ENCODE results near the gene PFN4. TPM values are rescaled to one million over a fixed set of nuclear protein-coding genes. Genes with fewer than 3 reads are reported as not detected.

The PFN4 gene
- total and polyA plus RNA-seq, 4 experiments from 2014 or later = not detected

GRCh38 chr2:24132543-24132942 lies 9.4 kb upstream of the PFN4 start:
- Mint-ChIP-seq H3K36me3 (peaks cover 10 to 21% of the 10 kb centered on the region in 2 donors), H3K4me1 (peaks cover 0 to 1% (median 0%) of the 10 kb centered on the region in 4 donors), H3K4me3 (no peak overlapping the region), H3K27ac (no peak overlapping the region), H3K27me3 (no peaks in the 10 kb centered on the region), H3K9me3 (peaks cover 0 to 21% (median 15%) of the 10 kb centered on the region in 8 donors)
- intact Hi-C loops (cut with micrococcal nuclease) = no loop called here
- Histone ChIP-seq H3K4me3 (ENCODE audit: low read length in 2 of 2) (no peak overlapping the region), H3K36me3 (ENCODE audit: insufficient read depth, low read length) (no peaks in the 10 kb centered on the region), H3K9me3 (ENCODE audit: control insufficient read depth in 1 of 2, low read length in 2 of 2) (no peaks in the 10 kb centered on the region), H3K4me1 (ENCODE audit: insufficient read depth, low read length) (no peaks in the 10 kb centered on the region), H3K27ac (ENCODE audit: low read depth, low read length) (no peak overlapping the region), H3K27me3 (ENCODE audit: insufficient read depth, low read length) (no peaks in the 10 kb centered on the region)
- no peak for DNase-seq
- POLR2A ChIA-PET (ENCODE audit: partially characterized antibody) = no interaction called here
- CTCF ChIA-PET (ENCODE audit: partially characterized antibody) = interaction anchor here (0.6 kb wide), 1 partner anchor 83 kb away, joined by 3 read pairs; no protein-coding TSS in a partner anchor

DNA sequence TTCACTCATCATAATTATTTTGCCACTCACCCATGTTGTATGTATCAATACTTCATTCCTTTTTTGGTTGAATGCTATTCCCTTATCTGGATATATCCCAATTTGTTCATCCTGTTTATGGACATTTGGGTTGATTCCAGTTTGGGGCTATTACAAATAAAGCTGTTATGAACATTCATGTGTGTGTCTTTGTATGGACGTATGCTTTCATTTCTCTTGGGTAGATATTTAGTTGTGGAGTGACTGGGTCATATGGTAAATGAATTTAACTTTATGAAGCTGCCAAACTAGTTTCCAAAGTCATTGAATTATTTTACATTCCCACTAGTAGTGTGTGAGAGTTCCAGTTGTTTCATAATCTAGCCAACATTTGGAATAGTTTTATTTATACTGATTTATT lies 2.8 kb upstream of the PFN4 start:
- CTCF ChIA-PET (ENCODE audit: partially characterized antibody) = no interaction called here
- Histone ChIP-seq H3K27ac (ENCODE audit: low read depth, low read length) (no peak overlapping the region), H3K36me3 (ENCODE audit: insufficient read depth, low read length) (no peaks in the 10 kb centered on the region), H3K9me3 (ENCODE audit: control insufficient read depth in 1 of 2, low read length in 2 of 2) (no peaks in the 10 kb centered on the region), H3K4me3 (ENCODE audit: low read length in 2 of 2) (no peak overlapping the region), H3K27me3 (ENCODE audit: insufficient read depth, low read length) (no peaks in the 10 kb centered on the region), H3K4me1 (ENCODE audit: insufficient read depth, low read length) (peaks cover 8% of the 10 kb centered on the region)
- no peak overlapping the region for H3K27ac Mint-ChIP-seq
- peaks cover 7 to 17% (median 13%) of the 10 kb centered on the region in 4 donors for H3K4me1 Mint-ChIP-seq
- intact Hi-C loops (cut with micrococcal nuclease) = no loop called here
- POLR2A ChIA-PET (ENCODE audit: partially characterized antibody) = no interaction called here
- H3K4me3 Mint-ChIP-seq = peak overlapping the region in 2 of 8 donors; percentile 28 to 40
- H3K9me3 Mint-ChIP-seq = no peaks in the 10 kb centered on the region
- H3K36me3 Mint-ChIP-seq = peaks cover 0 to 3% of the 10 kb centered on the region in 2 donors
- no peaks in the 10 kb centered on the region for H3K27me3 Mint-ChIP-seq
- no peak for DNase-seq

DNA sequence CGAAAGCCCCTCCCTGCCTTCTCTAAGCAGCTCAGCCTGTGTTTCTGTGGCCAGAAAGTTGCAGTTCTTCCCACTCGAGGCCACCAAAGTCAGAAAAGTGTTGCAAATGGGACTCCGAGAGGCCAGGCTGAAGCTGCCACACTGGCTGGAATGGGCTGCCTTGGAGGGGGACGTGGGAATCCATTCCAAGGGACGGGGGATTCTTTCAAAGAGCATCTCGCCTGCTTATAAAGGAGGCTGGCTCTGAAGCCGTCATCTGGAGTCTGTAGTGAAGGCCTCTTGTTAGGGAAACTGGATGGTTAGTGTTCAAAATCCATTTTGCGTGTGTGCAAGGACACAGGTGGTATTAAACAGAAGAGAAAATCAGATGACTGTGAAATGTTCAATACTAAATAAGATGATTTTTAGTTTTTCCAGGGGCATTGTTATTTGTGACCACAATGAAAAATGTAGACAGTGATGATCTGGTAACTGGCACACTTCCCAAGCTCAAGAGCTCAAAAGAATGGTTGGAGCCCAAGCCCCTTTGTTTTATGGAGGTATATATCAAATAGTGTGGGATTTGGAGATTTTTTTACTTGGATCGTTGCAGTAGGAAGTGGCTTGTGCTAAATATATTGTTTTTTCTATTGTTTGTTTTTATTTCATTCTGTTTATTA lies 917 bp upstream of the PFN4 start:
- Histone ChIP-seq H3K9me3 (ENCODE audit: control insufficient read depth in 1 of 2, low read length in 2 of 2) (no peaks in the 10 kb centered on the region), H3K27ac (ENCODE audit: low read depth, low read length) (peak overlapping the region; percentile 17), H3K36me3 (ENCODE audit: insufficient read depth, low read length) (no peaks in the 10 kb centered on the region), H3K4me3 (ENCODE audit: low read length in 2 of 2) (peak overlapping the region in 1 of 2 donors; percentile 48), H3K4me1 (ENCODE audit: insufficient read depth, low read length) (peaks cover 8% of the 10 kb centered on the region), H3K27me3 (ENCODE audit: insufficient read depth, low read length) (no peaks in the 10 kb centered on the region)
- Mint-ChIP-seq H3K4me1 (peaks cover 8 to 17% (median 13%) of the 10 kb centered on the region in 4 donors), H3K27me3 (no peaks in the 10 kb centered on the region), H3K9me3 (no peaks in the 10 kb centered on the region), H3K36me3 (peaks cover 0 to 3% of the 10 kb centered on the region in 2 donors), H3K27ac (peak overlapping the region; percentile 48 to 78 (median 72)), H3K4me3 (peak overlapping the region; percentile 77 to 84 (median 79))
- intact Hi-C loops (cut with micrococcal nuclease) = no loop called here
- POLR2A ChIA-PET (ENCODE audit: partially characterized antibody) = interaction anchor here (2.9 kb wide), 1 partner anchor 47 kb away, joined by 11 read pairs; the partner anchor contains the start of gene SF3B6
- CTCF ChIA-PET (ENCODE audit: partially characterized antibody) = interaction anchor here (1.1 kb wide), 1 partner anchor 40 kb away, joined by 4 read pairs; the partner anchor contains the start of gene TP53I3
- DNase-seq = no peak

DNA sequence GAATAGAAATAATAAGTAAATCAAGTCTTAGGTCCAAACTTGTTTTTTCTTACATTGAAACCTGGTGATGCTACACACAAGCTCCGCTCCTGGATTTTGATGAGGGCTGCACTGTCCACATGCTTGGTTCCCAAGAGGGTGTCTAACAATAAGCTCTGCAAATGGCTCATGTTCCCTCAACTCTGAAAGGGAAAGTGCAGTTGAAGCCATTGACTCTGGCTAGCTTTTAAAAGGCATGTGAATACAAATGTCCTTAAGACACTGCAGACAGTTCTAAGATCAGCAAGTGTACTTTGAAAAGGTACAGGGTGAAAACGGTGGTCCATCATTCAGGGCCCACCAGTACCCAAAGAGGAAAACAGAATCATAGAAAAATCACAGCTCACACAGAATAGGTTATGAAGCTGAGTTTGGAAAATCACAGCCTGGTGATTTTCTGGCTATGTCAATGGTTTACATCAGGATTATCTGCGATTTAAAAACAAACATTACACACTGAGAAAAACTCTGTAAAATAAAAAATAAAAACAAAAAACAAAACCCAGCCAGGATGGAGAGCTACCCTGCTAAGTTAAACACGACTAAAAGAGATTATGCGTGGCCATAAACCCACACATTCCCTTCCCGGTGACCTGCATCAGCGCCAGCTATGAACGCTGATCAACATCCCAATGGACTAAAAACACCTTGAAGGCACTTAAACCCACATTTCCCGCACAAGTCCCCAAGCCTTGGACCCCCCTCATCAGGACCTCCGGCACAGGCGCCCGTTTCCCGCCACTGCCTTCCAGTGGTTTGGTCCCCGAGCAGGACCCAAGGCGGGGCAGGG lies 554 bp downstream of the PFN4 start:
- POLR2A ChIA-PET (ENCODE audit: partially characterized antibody) = interaction anchor here (2.9 kb wide), 1 partner anchor 46 kb away, joined by 11 read pairs; the partner anchor contains the start of gene SF3B6
- H3K27ac ChIP-seq (ENCODE audit: low read depth, low read length) = peak overlapping the region; percentile 14
- H3K4me3 Mint-ChIP-seq = peak overlapping the region; percentile 79 to 90 (median 88)
- DNase-seq = peak in 2 of 5 donors; percentile 8 to 12
- no peaks in the 10 kb centered on the region for H3K9me3 Mint-ChIP-seq
- H3K36me3 ChIP-seq (ENCODE audit: insufficient read depth, low read length) = no peaks in the 10 kb centered on the region
- intact Hi-C loops (cut with micrococcal nuclease) = no loop called here
- no peaks in the 10 kb centered on the region for H3K36me3 Mint-ChIP-seq
- peaks cover 8% of the 10 kb centered on the region for H3K4me1 ChIP-seq (ENCODE audit: insufficient read depth, low read length)
- peak overlapping the region in 1 of 2 donors; percentile 48 for H3K4me3 ChIP-seq (ENCODE audit: low read length in 2 of 2)
- peaks cover 8 to 17% (median 13%) of the 10 kb centered on the region in 4 donors for H3K4me1 Mint-ChIP-seq
- H3K9me3 ChIP-seq (ENCODE audit: control insufficient read depth in 1 of 2, low read length in 2 of 2) = no peaks in the 10 kb centered on the region
- H3K27ac Mint-ChIP-seq = peak overlapping the region; percentile 47 to 86 (median 57)
- H3K27me3 ChIP-seq (ENCODE audit: insufficient read depth, low read length) = no peaks in the 10 kb centered on the region
- H3K27me3 Mint-ChIP-seq = no peaks in the 10 kb centered on the region
- CTCF ChIA-PET (ENCODE audit: partially characterized antibody) = interaction anchor here (0.8 to 0.9 kb wide), 3 partner anchors 19 to 38 kb away, joined by 3 to 4 read pairs (median 3); partner anchors contain the start of gene TP53I3

DNA sequence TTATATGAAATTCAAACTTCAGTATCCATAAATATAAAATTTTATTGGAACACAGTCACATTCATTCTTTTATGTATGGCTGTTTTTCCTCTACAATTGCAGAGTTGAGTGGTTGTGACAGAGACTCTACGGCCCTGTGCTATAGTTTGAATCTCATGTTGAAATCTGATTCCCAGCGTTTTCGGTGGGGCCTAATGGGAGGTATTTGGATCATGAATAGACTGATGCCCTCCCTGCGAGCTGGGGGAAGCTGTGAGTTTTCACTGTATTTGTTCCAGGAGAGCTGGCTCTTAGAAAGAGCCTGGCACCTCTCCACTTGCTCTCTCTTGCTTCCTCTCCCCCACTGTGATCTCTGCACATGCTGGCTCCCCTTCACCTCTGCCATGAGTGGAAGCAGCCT lies 1.7 kb downstream of the PFN4 start:
- no peaks in the 10 kb centered on the region for H3K9me3 ChIP-seq (ENCODE audit: control insufficient read depth in 1 of 2, low read length in 2 of 2)
- intact Hi-C loops (cut with micrococcal nuclease) = no loop called here
- peaks cover 8 to 17% (median 13%) of the 10 kb centered on the region in 4 donors for H3K4me1 Mint-ChIP-seq
- H3K36me3 Mint-ChIP-seq = no peaks in the 10 kb centered on the region
- ChIA-PET CTCF (ENCODE audit: partially characterized antibody) (no interaction called here), POLR2A (ENCODE audit: partially characterized antibody) (no interaction called here)
- H3K36me3 ChIP-seq (ENCODE audit: insufficient read depth, low read length) = no peaks in the 10 kb centered on the region
- H3K27ac ChIP-seq (ENCODE audit: low read depth, low read length) = no peak overlapping the region
- no peak overlapping the region for H3K4me3 ChIP-seq (ENCODE audit: low read length in 2 of 2)
- no peaks in the 10 kb centered on the region for H3K27me3 ChIP-seq (ENCODE audit: insufficient read depth, low read length)
- DNase-seq = no peak
- peak overlapping the region in 1 of 7 donors; percentile 30 for H3K27ac Mint-ChIP-seq
- peaks cover 8% of the 10 kb centered on the region for H3K4me1 ChIP-seq (ENCODE audit: insufficient read depth, low read length)
- no peaks in the 10 kb centered on the region for H3K9me3 Mint-ChIP-seq
- peak overlapping the region in 3 of 8 donors; percentile 4 to 81 (median 43) for H3K4me3 Mint-ChIP-seq
- H3K27me3 Mint-ChIP-seq = no peaks in the 10 kb centered on the region

DNA sequence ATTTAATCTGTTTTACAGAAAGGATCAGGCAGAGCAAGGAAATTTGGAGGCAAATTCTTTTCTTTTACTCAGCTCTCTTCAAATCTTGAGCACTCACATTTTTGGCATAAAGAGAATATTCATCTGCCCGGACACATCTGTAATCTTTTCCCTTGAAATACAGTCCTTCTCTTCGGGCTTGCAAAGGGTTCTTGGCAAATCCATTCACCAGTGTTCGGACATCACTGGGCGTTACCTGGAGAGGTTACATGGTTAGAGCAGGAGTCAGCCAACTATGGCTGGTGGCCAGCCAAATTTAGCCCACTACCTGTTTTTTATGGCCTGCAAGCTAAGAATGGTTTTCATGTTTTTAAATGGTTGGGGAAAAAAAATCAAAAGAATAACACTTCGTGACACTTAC lies 2.1 kb downstream of the PFN4 start:
- H3K4me1 Mint-ChIP-seq = peaks cover 8 to 17% (median 13%) of the 10 kb centered on the region in 4 donors
- no peaks in the 10 kb centered on the region for H3K36me3 ChIP-seq (ENCODE audit: insufficient read depth, low read length)
- no peaks in the 10 kb centered on the region for H3K9me3 ChIP-seq (ENCODE audit: control insufficient read depth in 1 of 2, low read length in 2 of 2)
- peak overlapping the region in 2 of 8 donors; percentile 2 to 25 for H3K4me3 Mint-ChIP-seq
- no peaks in the 10 kb centered on the region for H3K9me3 Mint-ChIP-seq
- intact Hi-C loops (cut with micrococcal nuclease) = no loop called here
- no peaks in the 10 kb centered on the region for H3K27me3 Mint-ChIP-seq
- CTCF ChIA-PET (ENCODE audit: partially characterized antibody) = no interaction called here
- H3K4me1 ChIP-seq (ENCODE audit: insufficient read depth, low read length) = peaks cover 8% of the 10 kb centered on the region
- H3K27me3 ChIP-seq (ENCODE audit: insufficient read depth, low read length) = no peaks in the 10 kb centered on the region
- no peak for DNase-seq
- H3K27ac ChIP-seq (ENCODE audit: low read depth, low read length) = no peak overlapping the region
- POLR2A ChIA-PET (ENCODE audit: partially characterized antibody) = no interaction called here
- H3K27ac Mint-ChIP-seq = peak overlapping the region in 1 of 7 donors; percentile 41
- H3K4me3 ChIP-seq (ENCODE audit: low read length in 2 of 2) = no peak overlapping the region
- no peaks in the 10 kb centered on the region for H3K36me3 Mint-ChIP-seq

- ChIA-PET CTCF (ENCODE audit: partially characterized antibody) (no interaction called here), POLR2A (ENCODE audit: partially characterized antibody) (no interaction called here)
- Mint-ChIP-seq H3K36me3 (peaks cover 0 to 2% of the 10 kb centered on the region in 2 donors), H3K4me1 (peaks cover 1 to 8% (median 4%) of the 10 kb centered on the region in 4 donors), H3K27me3 (no peaks in the 10 kb centered on the region), H3K9me3 (peaks cover 0 to 4% (median 0%) of the 10 kb centered on the region in 8 donors), H3K4me3 (no peak overlapping the region), H3K27ac (peak overlapping the region in 1 of 7 donors; percentile 50)
- no peak for DNase-seq
- Histone ChIP-seq H3K27ac (ENCODE audit: low read depth, low read length) (no peak overlapping the region), H3K4me1 (ENCODE audit: insufficient read depth, low read length) (no peaks in the 10 kb centered on the region), H3K36me3 (ENCODE audit: insufficient read depth, low read length) (no peaks in the 10 kb centered on the region), H3K4me3 (ENCODE audit: low read length in 2 of 2) (no peak overlapping the region), H3K27me3 (ENCODE audit: insufficient read depth, low read length) (no peaks in the 10 kb centered on the region), H3K9me3 (ENCODE audit: control insufficient read depth in 1 of 2, low read length in 2 of 2) (no peaks in the 10 kb centered on the region)
- intact Hi-C loops (cut with micrococcal nuclease) = no loop called here
These were observed 5.2 kb downstream of the PFN4 start for GRCh38 chr2:24117902-24118301.

Data from CD4-positive, alpha-beta memory T cell (primary cell).